ENCODE measurements around the gene RGS3. TPM values are rescaled to one million over a fixed set of nuclear protein-coding genes. Genes with fewer than 3 reads are reported as not detected.

RGS3 gene
- total RNA-seq, 2 experiments from 2014 or later = 22.8 to 32.9 TPM

DNA sequence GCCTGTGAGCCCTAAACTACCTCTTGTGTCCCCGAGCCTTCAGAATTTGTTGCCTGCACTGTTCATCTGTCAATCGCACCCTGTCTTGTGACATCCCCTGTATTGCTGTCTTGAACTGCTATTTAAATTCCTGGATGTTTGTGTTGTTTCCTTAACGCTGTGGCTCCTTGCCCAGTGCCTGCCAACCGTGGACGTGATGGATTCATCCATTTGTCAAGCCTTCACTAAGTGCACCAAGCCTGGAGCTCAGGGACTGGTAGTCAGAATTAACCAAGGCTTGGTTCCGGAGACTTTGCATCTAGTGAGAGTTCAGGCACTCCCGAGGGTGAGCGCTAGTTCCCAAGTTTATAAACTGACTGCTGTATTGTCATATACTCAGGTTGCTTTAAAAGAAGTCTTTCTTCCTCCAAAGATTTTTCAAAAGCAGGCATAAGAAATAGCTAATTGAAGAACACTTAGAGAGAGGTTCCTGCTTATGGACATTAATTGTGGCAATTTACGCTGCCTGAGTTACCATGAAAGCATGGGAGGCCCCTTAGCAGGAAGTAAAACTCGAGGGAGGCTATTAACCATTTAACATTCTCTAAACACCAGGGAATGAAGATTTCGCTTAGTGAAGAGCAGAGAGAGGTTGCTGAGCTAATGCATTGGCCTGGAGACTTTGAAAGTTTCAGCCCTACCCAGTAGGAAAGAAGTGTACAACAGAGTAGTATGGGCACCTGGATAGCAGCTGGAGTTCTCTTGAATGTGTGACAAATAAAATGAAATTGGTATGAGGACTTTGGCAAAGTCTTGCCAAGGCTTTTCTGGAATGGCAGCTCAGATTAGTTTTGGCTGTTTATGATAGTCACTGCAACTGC, 29.0 kb downstream of the RGS3 start:
- H3K9me3 ChIP-seq (ENCODE audit: low read length) = no peaks in the 10 kb centered on the region
- DNase-seq (ENCODE audit: low spot score) = no peak
- H2AFZ ChIP-seq (ENCODE audit: low read length) = peak overlapping the region; percentile 16; the same call in 1 of the 2 replicates
- H3K79me2 ChIP-seq (ENCODE audit: insufficient read depth, low read depth, low read length) = no peaks in the 10 kb centered on the region
- no peak overlapping the region for H3K4me2 ChIP-seq (ENCODE audit: low read length)
- H3K36me3 ChIP-seq (ENCODE audit: insufficient read depth, low read length) = no peaks in the 10 kb centered on the region
- peaks cover 8% of the 10 kb centered on the region for H3K4me1 ChIP-seq (ENCODE audit: insufficient read depth, low read length, poor library complexity, severe bottlenecking)
- TF ChIP-seq EZH2phosphoT487 (IDR thresholded peaks at IDR 0.05; ENCODE audit: borderline replicate concordance, low read depth, low read length) = no peak
- TF ChIP-seq, protein P1, sequence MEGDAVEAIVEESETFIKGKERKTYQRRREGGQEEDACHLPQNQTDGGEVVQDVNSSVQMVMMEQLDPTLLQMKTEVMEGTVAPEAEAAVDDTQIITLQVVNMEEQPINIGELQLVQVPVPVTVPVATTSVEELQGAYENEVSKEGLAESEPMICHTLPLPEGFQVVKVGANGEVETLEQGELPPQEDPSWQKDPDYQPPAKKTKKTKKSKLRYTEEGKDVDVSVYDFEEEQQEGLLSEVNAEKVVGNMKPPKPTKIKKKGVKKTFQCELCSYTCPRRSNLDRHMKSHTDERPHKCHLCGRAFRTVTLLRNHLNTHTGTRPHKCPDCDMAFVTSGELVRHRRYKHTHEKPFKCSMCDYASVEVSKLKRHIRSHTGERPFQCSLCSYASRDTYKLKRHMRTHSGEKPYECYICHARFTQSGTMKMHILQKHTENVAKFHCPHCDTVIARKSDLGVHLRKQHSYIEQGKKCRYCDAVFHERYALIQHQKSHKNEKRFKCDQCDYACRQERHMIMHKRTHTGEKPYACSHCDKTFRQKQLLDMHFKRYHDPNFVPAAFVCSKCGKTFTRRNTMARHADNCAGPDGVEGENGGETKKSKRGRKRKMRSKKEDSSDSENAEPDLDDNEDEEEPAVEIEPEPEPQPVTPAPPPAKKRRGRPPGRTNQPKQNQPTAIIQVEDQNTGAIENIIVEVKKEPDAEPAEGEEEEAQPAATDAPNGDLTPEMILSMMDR (conservative IDR thresholded peaks at IDR 0.05; ENCODE audit: low read length) = no peak
- H3K9me2 ChIP-seq (ENCODE audit: insufficient read depth, low read length) = no peaks in the 10 kb centered on the region
- POLR2A ChIA-PET = interaction anchor here (0.6 to 2.3 kb wide), 8 partner anchors 8 to 1079 kb away, joined by 3 to 6 read pairs (median 4); no protein-coding TSS in a partner anchor
- H3K27ac ChIP-seq (ENCODE audit: low read depth, low read length, poor library complexity, severe bottlenecking) = no peak overlapping the region
- CTCF ChIA-PET (ENCODE audit: unreplicated experiment) = no interaction called here
- no peak overlapping the region for H3K4me3 ChIP-seq (ENCODE audit: low read depth, low read length, poor library complexity, severe bottlenecking)
- no peaks in the 10 kb centered on the region for H4K20me1 ChIP-seq (ENCODE audit: insufficient read depth, low read length)
- BruUV-seq (replicated peaks) = no TSS peak
- intact Hi-C loops (cut with micrococcal nuclease; ENCODE audit: unreplicated experiment) = no loop called here

DNA sequence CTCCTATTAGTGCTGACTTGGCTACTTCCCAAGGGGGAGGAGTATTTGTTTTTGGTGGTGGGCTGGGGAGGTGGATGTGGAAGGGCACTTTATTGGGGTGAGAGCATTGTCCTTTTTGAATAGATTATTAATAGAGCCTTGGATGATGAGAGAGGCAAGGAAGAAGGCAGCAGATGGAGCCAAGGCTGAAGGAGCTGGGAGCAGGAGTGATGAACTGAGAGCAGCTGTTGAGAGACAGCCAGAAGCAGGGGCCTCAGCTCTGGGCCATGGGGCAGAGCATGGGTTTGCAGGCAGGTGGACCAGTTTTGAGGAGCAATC, 29.6 kb downstream of the RGS3 start:
- intact Hi-C loops (cut with micrococcal nuclease; ENCODE audit: unreplicated experiment) = no loop called here
- Histone ChIP-seq H3K27ac (ENCODE audit: low read depth, low read length, poor library complexity, severe bottlenecking) (no peak overlapping the region), H2AFZ (ENCODE audit: low read length) (peak overlapping the region; percentile 16; the same call in 1 of the 2 replicates), H3K4me2 (ENCODE audit: low read length) (no peak overlapping the region), H3K4me3 (ENCODE audit: low read depth, low read length, poor library complexity, severe bottlenecking) (no peak overlapping the region), H3K36me3 (ENCODE audit: insufficient read depth, low read length) (no peaks in the 10 kb centered on the region), H3K9me2 (ENCODE audit: insufficient read depth, low read length) (no peaks in the 10 kb centered on the region), H3K79me2 (ENCODE audit: insufficient read depth, low read depth, low read length) (no peaks in the 10 kb centered on the region), H3K4me1 (ENCODE audit: insufficient read depth, low read length, poor library complexity, severe bottlenecking) (peaks cover 8% of the 10 kb centered on the region), H3K9me3 (ENCODE audit: low read length) (no peaks in the 10 kb centered on the region), H4K20me1 (ENCODE audit: insufficient read depth, low read length) (no peaks in the 10 kb centered on the region)
- BruUV-seq (replicated peaks) = no TSS peak
- DNase-seq (ENCODE audit: low spot score) = no peak
- TF ChIP-seq EZH2phosphoT487 (IDR thresholded peaks at IDR 0.05; ENCODE audit: borderline replicate concordance, low read depth, low read length) = no peak
- TF ChIP-seq, protein P1 (conservative IDR thresholded peaks at IDR 0.05; ENCODE audit: low read length) = no peak
- ChIA-PET CTCF (ENCODE audit: unreplicated experiment) (interaction anchor here (0.6 to 0.7 kb wide), 2 partner anchors 86 to 164 kb away, joined by 3 read pairs; no protein-coding TSS in a partner anchor), POLR2A (interaction anchor here (0.6 to 2.3 kb wide), 12 partner anchors 9 to 1080 kb away, joined by 3 to 6 read pairs (median 3); no protein-coding TSS in a partner anchor)

DNA sequence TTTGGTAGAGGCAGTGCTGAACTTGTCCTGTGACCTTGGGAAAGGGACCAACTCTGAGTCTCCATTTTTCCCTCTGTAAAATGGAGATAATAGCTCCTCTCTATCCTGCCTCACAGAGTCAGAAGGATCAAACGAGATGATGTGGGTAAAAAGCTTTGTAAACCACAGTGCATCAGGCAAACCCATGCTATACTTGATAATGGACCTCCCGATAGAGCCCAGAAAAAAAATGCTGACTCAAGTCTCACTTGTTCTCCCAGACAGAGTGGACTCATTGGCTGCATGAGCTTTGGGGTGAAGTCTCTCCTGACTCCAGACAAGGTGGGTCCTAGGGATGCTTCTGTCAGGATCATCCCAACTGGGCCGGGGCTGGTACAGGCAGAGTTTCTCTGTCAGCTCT, 32.0 kb downstream of the RGS3 start:
- Histone ChIP-seq H3K4me2 (ENCODE audit: low read length) (no peak overlapping the region), H3K4me1 (ENCODE audit: insufficient read depth, low read length, poor library complexity, severe bottlenecking) (peaks cover 8% of the 10 kb centered on the region), H3K79me2 (ENCODE audit: insufficient read depth, low read depth, low read length) (no peaks in the 10 kb centered on the region), H2AFZ (ENCODE audit: low read length) (no peak overlapping the region), H3K4me3 (ENCODE audit: low read depth, low read length, poor library complexity, severe bottlenecking) (no peak overlapping the region), H4K20me1 (ENCODE audit: insufficient read depth, low read length) (no peaks in the 10 kb centered on the region), H3K36me3 (ENCODE audit: insufficient read depth, low read length) (no peaks in the 10 kb centered on the region), H3K27ac (ENCODE audit: low read depth, low read length, poor library complexity, severe bottlenecking) (no peak overlapping the region), H3K9me2 (ENCODE audit: insufficient read depth, low read length) (no peaks in the 10 kb centered on the region), H3K9me3 (ENCODE audit: low read length) (no peaks in the 10 kb centered on the region)
- intact Hi-C loops (cut with micrococcal nuclease; ENCODE audit: unreplicated experiment) = no loop called here
- CTCF ChIA-PET (ENCODE audit: unreplicated experiment) = no interaction called here
- no TSS peak for BruUV-seq (replicated peaks)
- no peak for DNase-seq (ENCODE audit: low spot score)
- POLR2A ChIA-PET = interaction anchor here (0.7 to 1.5 kb wide), 3 partner anchors 16 to 87 kb away, joined by 3 to 5 read pairs (median 4); no protein-coding TSS in a partner anchor
- TF ChIP-seq, protein P1 (conservative IDR thresholded peaks at IDR 0.05; ENCODE audit: low read length) = no peak
- no peak for TF ChIP-seq EZH2phosphoT487 (IDR thresholded peaks at IDR 0.05; ENCODE audit: borderline replicate concordance, low read depth, low read length)
